Measurements from ENCODE around the gene ASIC3. TPM values are rescaled to one million over a fixed set of nuclear protein-coding genes. Genes with fewer than 3 reads are reported as not detected.

The ASIC3 gene
- 1 to 10 TPM; 1.2 to 6.5 (median 3.4) TPM for total RNA-seq
- long read RNA-seq, donor 1 = 0 reads
- long read RNA-seq, donor 2 = 0 reads

DNA sequence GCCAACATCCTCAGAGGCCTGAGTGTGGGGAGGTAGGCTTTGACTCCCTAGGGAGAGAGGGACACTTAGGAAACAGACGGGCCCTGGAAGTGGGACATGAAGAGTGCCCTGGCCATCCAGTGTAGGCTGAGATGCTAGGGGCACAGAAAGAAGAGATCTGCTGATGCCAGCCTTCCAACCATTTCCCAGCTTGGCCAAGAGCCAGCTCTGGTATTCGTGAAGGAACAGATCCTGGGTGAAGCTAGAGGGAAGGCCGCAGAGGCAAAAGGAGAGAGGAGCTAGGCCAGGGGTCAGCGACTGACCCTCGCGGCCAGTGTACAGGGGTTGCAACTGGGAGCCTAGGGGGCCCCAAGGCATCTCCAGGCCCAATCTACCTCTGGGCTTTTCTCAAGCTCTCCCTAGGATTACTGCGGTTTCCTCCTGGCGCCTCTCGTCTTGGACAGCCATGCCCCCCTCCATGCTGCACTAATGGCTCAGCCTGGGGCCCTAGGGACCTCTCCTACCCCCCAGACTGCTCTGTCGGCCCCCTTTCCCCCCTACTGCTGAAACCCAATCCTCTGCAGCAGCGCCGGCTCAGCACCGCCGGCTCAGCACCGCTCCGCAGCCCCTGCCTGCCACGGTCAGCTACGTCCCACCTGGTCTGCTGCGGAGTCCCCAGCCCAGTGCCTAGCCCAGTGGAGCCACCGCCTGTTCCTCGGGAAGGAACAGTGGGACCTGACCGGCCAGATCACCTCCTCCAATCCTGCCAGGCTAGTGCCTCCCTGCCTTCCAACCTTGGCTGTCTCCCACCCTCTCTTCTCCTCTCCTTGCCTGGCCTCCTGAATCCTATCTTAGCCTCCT is at the start of gene ASIC3:
Gene ASIC3, plus strand, starts transcription at position 556 of the 840 bp plus-strand sequence. CDS start 355 bp downstream, outside the sequence.
- DNase-seq (no peak), ATAC-seq (no peak)
- no peak within 1 kb of the TSS for H3K4me3 ChIP-seq
- H3K36me3 ChIP-seq (ENCODE audit: low read depth) = no peaks in the 10 kb centered on the region
- intact Hi-C loops (cut with DNase I, micrococcal nuclease) = no loop called here
- TF ChIP-seq, protein P1, sequence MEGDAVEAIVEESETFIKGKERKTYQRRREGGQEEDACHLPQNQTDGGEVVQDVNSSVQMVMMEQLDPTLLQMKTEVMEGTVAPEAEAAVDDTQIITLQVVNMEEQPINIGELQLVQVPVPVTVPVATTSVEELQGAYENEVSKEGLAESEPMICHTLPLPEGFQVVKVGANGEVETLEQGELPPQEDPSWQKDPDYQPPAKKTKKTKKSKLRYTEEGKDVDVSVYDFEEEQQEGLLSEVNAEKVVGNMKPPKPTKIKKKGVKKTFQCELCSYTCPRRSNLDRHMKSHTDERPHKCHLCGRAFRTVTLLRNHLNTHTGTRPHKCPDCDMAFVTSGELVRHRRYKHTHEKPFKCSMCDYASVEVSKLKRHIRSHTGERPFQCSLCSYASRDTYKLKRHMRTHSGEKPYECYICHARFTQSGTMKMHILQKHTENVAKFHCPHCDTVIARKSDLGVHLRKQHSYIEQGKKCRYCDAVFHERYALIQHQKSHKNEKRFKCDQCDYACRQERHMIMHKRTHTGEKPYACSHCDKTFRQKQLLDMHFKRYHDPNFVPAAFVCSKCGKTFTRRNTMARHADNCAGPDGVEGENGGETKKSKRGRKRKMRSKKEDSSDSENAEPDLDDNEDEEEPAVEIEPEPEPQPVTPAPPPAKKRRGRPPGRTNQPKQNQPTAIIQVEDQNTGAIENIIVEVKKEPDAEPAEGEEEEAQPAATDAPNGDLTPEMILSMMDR (IDR thresholded peaks at IDR 0.05) = no peak
- H3K4me1 ChIP-seq (ENCODE audit: low read depth) = peaks cover 2% of the 10 kb centered on the region
- H3K9me3 ChIP-seq = no peaks in the 10 kb centered on the region

- DNase-seq (no peak), ATAC-seq (no peak)
- Histone ChIP-seq H3K4me3 (no peak overlapping the region), H3K36me3 (ENCODE audit: low read depth) (no peaks in the 10 kb centered on the region), H3K4me1 (ENCODE audit: low read depth) (no peaks in the 10 kb centered on the region), H3K9me3 (no peaks in the 10 kb centered on the region)
- TF ChIP-seq, protein P1 (IDR thresholded peaks at IDR 0.05) = no peak
- intact Hi-C loops (cut with DNase I, micrococcal nuclease) = no loop called here
These were observed 49.3 kb upstream of the ASIC3 start for GRCh38 chr7:150999001-150999400.

- ATAC-seq (no peak), DNase-seq (no peak)
- Histone ChIP-seq H3K4me1 (ENCODE audit: low read depth) (no peaks in the 10 kb centered on the region), H3K9me3 (no peaks in the 10 kb centered on the region), H3K36me3 (ENCODE audit: low read depth) (no peaks in the 10 kb centered on the region), H3K4me3 (no peak overlapping the region)
- intact Hi-C loops (cut with DNase I, micrococcal nuclease) = no loop called here
- TF ChIP-seq, protein P1 (IDR thresholded peaks at IDR 0.05) = no peak
These were observed 48.7 kb upstream of the ASIC3 start for GRCh38 chr7:150999497-151000230.

GRCh38 chr7:151000897-151001495 is 47.3 kb upstream of the ASIC3 start:
- TF ChIP-seq, protein P1 (IDR thresholded peaks at IDR 0.05) = no peak
- H3K36me3 ChIP-seq (ENCODE audit: low read depth) = no peaks in the 10 kb centered on the region
- H3K4me1 ChIP-seq (ENCODE audit: low read depth) = no peaks in the 10 kb centered on the region
- H3K9me3 ChIP-seq = no peaks in the 10 kb centered on the region
- intact Hi-C loops (cut with DNase I, micrococcal nuclease) = no loop called here
- H3K4me3 ChIP-seq = no peak overlapping the region
- no peak for DNase-seq
- no peak for ATAC-seq

DNA sequence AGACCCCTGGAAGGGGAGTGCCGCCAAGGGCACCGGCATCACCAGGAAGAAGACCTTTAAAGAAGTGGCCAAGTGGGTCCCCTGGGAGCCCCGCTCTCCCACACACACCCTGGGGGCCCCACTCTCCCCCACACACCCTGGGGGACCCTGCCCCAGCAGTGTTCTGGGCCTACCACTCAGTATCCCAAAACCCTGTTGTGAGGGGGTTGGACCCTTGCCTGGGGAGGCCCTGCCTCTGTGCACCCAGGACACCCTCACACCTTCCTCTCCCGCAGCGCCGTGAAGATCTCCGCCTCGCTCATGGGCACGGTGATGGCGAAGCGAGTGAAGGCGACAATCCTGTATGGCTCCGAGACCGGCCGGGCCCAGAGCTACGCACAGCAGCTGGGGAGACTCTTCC is 46.8 kb upstream of the ASIC3 start:
- ATAC-seq (no peak), DNase-seq (no peak)
- Histone ChIP-seq H3K4me1 (ENCODE audit: low read depth) (no peaks in the 10 kb centered on the region), H3K4me3 (no peak overlapping the region), H3K9me3 (no peaks in the 10 kb centered on the region), H3K36me3 (ENCODE audit: low read depth) (no peaks in the 10 kb centered on the region)
- intact Hi-C loops (cut with DNase I, micrococcal nuclease) = no loop called here
- TF ChIP-seq, protein P1 (IDR thresholded peaks at IDR 0.05) = no peak

Measured in mucosa of descending colon (tissue), 3 donors.